HG03097 (cell line): ENCODE measurements around the gene DDX51.
"Not testable (repeated sequence)": the region's sequence is repeated elsewhere in the genome, so short reads cannot be mapped to it uniquely, and the experiment has no call there.

Experiments
- ATAC-seq: cut with Tn5 transposase; IDR thresholded peaks from one replicate; pipeline ENCODE4 v1.9.1; 2021; ENCODE audit not compliant: unreplicated experiment, low FRiP score

The DDX51 gene

GRCh38 chr12:132154941-132155770, 11.0 kb upstream of the DDX51 start:
- ATAC-seq, result no peak

GRCh38 chr12:132154341-132154761, 10.2 kb upstream of the DDX51 start:
- ATAC-seq, result peak; percentile 27

GRCh38 chr12:132153501-132154340, 9.6 kb upstream of the DDX51 start:
- ATAC-seq, result peak; percentile 50

- ATAC-seq, result no peak
Measured at GRCh38 chr12:132152953-132153352, 8.8 kb upstream of the DDX51 start.

GRCh38 chr12:132152411-132152821, 8.3 kb upstream of the DDX51 start:
- no peak for ATAC-seq

- ATAC-seq, result no peak
Measured at GRCh38 chr12:132151766-132152410, 7.8 kb upstream of the DDX51 start.

GRCh38 chr12:132151145-132151765, 7.1 kb upstream of the DDX51 start:
- no peak for ATAC-seq

- no peak for ATAC-seq
Measured at GRCh38 chr12:132150780-132151144, 6.6 kb upstream of the DDX51 start.

- not testable (repeated sequence) for ATAC-seq
Measured at GRCh38 chr12:132149526-132149925, 5.4 kb upstream of the DDX51 start.

- no peak for ATAC-seq
Measured at GRCh38 chr12:132148368-132149045, 4.4 kb upstream of the DDX51 start.

- ATAC-seq, result no peak
Measured at GRCh38 chr12:132147423-132148367, 3.6 kb upstream of the DDX51 start.

- ATAC-seq, result no peak
Measured at GRCh38 chr12:132146772-132147422, 2.8 kb upstream of the DDX51 start.

GRCh38 chr12:132146098-132146497, 2.0 kb upstream of the DDX51 start:
- ATAC-seq, result no peak

- ATAC-seq, result no peak
Measured at GRCh38 chr12:132145334-132145733, 1.2 kb upstream of the DDX51 start.

GRCh38 chr12:132144810-132145168, 670 bp upstream of the DDX51 start:
- ATAC-seq, result no peak

- peak; percentile 13 for ATAC-seq
Measured at GRCh38 chr12:132143336-132144071, 615 bp downstream of the DDX51 start.

- ATAC-seq, result no peak
Measured at GRCh38 chr12:132142679-132143335, 1.3 kb downstream of the DDX51 start.
